Endodermal cell (in vitro differentiated cells): ENCODE results near the gene UBXN2A. TPM values are rescaled to one million over a fixed set of nuclear protein-coding genes. Genes with fewer than 3 reads are reported as not detected.

ENCODE experiments used
- DNase-seq: peaks from one replicate; pipeline ENCODE4 v3.0.0-alpha.2; 2017
- H3K27ac ChIP-seq: 2 replicates; pipeline ENCODE4 v1.5.1; 2013; ENCODE audit warnings: mild to moderate bottlenecking, low read depth, low read length, moderate library complexity
- H3K27me3 ChIP-seq: 2 replicates; pipeline ENCODE4 v1.6.1; 2013; ENCODE audit warnings: mild to moderate bottlenecking, low read length, moderate library complexity; ENCODE audit not compliant: insufficient read depth, control insufficient read depth, poor library complexity, severe bottlenecking
- H3K36me3 ChIP-seq: 2 replicates; pipeline ENCODE4 v1.7.0; 2013; ENCODE audit warnings: mild to moderate bottlenecking, low read length, moderate library complexity; ENCODE audit not compliant: control insufficient read depth, insufficient read depth
- H3K4me1 ChIP-seq: one replicate; pipeline ENCODE4 v1.7.0; 2013; ENCODE audit warnings: low read length; ENCODE audit not compliant: control insufficient read depth, insufficient read depth
- H3K4me3 ChIP-seq: 2 replicates; pipeline ENCODE4 v1.5.1; 2013; ENCODE audit warnings: mild to moderate bottlenecking, low read length, moderate library complexity
- H3K9ac ChIP-seq: 2 replicates; pipeline ENCODE4 v1.6.1; 2013; ENCODE audit warnings: mild to moderate bottlenecking, low read length, moderate library complexity; ENCODE audit not compliant: poor library complexity, severe bottlenecking; ENCODE audit errors: extremely low read depth
- H3K9me3 ChIP-seq: 2 replicates; pipeline ENCODE4 v1.6.1; 2013; ENCODE audit warnings: mild to moderate bottlenecking, low read length, moderate library complexity; ENCODE audit not compliant: control insufficient read depth
- H3K27ac Mint-ChIP-seq: 2 replicates; pipeline ENCODE4 v1.8.0; 2020; ENCODE audit warnings: mixed read lengths
- H3K27me3 Mint-ChIP-seq: 2 replicates; pipeline ENCODE4 v1.8.0; 2021; ENCODE audit warnings: mild to moderate bottlenecking, mixed read lengths; ENCODE audit not compliant: insufficient read depth
- H3K36me3 Mint-ChIP-seq: 2 replicates; pipeline ENCODE4 v1.8.0; 2020; ENCODE audit warnings: low read depth, mixed read lengths
- H3K4me1 Mint-ChIP-seq: 2 replicates; pipeline ENCODE4 v1.8.0; 2020; ENCODE audit warnings: mixed read lengths
- H3K4me3 Mint-ChIP-seq: 2 replicates; pipeline ENCODE4 v1.8.0; 2020; ENCODE audit warnings: mild to moderate bottlenecking, moderate library complexity, mixed read lengths
- H3K9me3 Mint-ChIP-seq: 2 replicates; pipeline ENCODE4 v1.8.0; 2020; ENCODE audit warnings: mild to moderate bottlenecking, mixed read lengths
- CTCF ChIP-seq: fragments of 200-600 bp; sonication (generic); conservative IDR thresholded peaks from 2 replicates; pipeline ENCODE4 v1.5.0; 2021; ENCODE audit warnings: antibody characterized with exemption, mild to moderate bottlenecking
- WGBS, 2 experiments: methylation state at CpG; one replicate each; pipeline versions ENCODE4 v1.1.5 to v1.1.7; 2013; ENCODE audit warnings: missing lambda C conversion rate in 2 of 2, mixed read lengths in 1 of 2; ENCODE audit not compliant: insufficient coverage in 1 of 2, insufficient read length in 1 of 2; 5-methylcytosine and 5-hydroxymethylcytosine counted together
- total RNA-seq, 2 donors: library from RNA; stranded (reverse); fragmentation: NEBNext Ultra II Directional in 1 of 2; extraction: Animal tissue kit (Norgen Biotek cat#: 25700) in 1 of 2; gene quantifications; 2 replicates in 1 of 2; 3 replicates in 1 of 2; pipeline ENCODE4 v1.2.1, GENCODE V29; 2021

The UBXN2A gene
- total RNA-seq, 2 donors from 2014 or later: 20.1 to 26.8 TPM

DNA sequence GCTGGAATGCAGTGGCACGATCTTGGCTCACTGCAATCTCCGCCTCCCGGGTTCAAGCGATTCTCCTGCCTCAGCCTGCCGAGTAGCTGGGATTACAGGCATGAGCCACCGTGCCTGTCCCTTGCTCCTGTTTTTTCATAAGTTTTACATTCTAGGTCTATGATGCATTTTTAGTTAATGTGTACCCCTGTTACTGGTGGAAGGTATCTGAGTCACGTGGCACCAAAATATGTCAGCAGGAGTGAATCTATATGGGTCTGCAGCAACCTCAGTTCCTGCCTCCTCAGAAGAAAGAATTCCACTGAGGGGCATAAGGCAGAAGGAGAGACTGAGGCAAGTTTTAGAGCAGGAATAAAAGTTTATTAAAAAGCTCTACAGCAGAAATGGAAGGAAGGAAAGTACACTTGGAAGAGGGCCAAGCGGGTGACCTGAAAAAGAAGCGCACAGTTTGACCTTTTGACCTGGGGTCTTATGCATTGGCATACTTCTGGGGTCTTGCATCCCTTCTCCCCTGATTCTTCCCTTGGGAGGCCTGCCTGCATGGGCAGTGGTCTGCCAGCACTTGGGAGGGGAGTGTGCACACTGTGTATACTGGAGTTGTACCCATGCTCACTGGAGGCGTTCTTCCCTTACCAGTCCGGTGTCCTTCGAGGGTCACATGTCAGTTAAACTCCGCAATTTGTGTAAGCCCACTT lies 68.6 kb downstream of the UBXN2A start:
- TF ChIP-seq CTCF: no peak
- H3K4me1 Mint-ChIP-seq: peaks cover 5% of the 10 kb centered on the region
- H3K4me1 ChIP-seq: no peaks in the 10 kb centered on the region
- 85 to 95% methylated on average over 6 to 13 of the region's 13 CpGs for WGBS, 2 experiments
- no peaks in the 10 kb centered on the region for H3K9me3 ChIP-seq
- H3K27ac ChIP-seq: no peak overlapping the region
- H3K4me3 Mint-ChIP-seq: peak overlapping the region; percentile 51
- no peaks in the 10 kb centered on the region for H3K36me3 ChIP-seq
- no peak overlapping the region for H3K4me3 ChIP-seq
- peaks cover 24% of the 10 kb centered on the region for H3K27me3 Mint-ChIP-seq
- H3K9me3 Mint-ChIP-seq: no peaks in the 10 kb centered on the region
- H3K27me3 ChIP-seq: peaks cover 25% of the 10 kb centered on the region
- no peak overlapping the region for H3K9ac ChIP-seq
- peaks cover 3% of the 10 kb centered on the region for H3K36me3 Mint-ChIP-seq
- H3K27ac Mint-ChIP-seq: peak overlapping the region; percentile 17
- DNase-seq: no peak

GRCh38 chr2:24009367-24009679 lies 69.1 kb downstream of the UBXN2A start:
- H3K4me1 ChIP-seq: no peaks in the 10 kb centered on the region
- peak overlapping the region; percentile 17 for H3K27ac Mint-ChIP-seq
- peaks cover 24% of the 10 kb centered on the region for H3K27me3 Mint-ChIP-seq
- peak overlapping the region; percentile 71 for H3K4me3 ChIP-seq
- H3K9me3 Mint-ChIP-seq: no peaks in the 10 kb centered on the region
- H3K27ac ChIP-seq: no peak overlapping the region
- no peaks in the 10 kb centered on the region for H3K36me3 ChIP-seq
- no peak for DNase-seq
- peaks cover 25% of the 10 kb centered on the region for H3K27me3 ChIP-seq
- H3K9ac ChIP-seq: no peak overlapping the region
- no peak for TF ChIP-seq CTCF
- 78 to 83% methylated on average over 8 to 9 of the region's 9 CpGs for WGBS, 2 experiments
- H3K36me3 Mint-ChIP-seq: peaks cover 3% of the 10 kb centered on the region
- H3K4me3 Mint-ChIP-seq: peak overlapping the region; percentile 51
- H3K4me1 Mint-ChIP-seq: peaks cover 5% of the 10 kb centered on the region
- H3K9me3 ChIP-seq: no peaks in the 10 kb centered on the region

GRCh38 chr2:24009680-24010476 lies 69.6 kb downstream of the UBXN2A start, which contains the start of gene MFSD2B:
TSS of gene MFSD2B (plus strand) at chr2:24010085. CDS start at chr2:24010097, 12 bp downstream.
- Mint-ChIP-seq H3K4me1 (peaks cover 5% of the 10 kb centered on the region), H3K9me3 (no peaks in the 10 kb centered on the region), H3K27me3 (peaks cover 24% of the 10 kb centered on the region), H3K36me3 (peaks cover 3% of the 10 kb centered on the region), H3K27ac (peak within 1 kb of the TSS; percentile 17), H3K4me3 (peak within 1 kb of the TSS; percentile 51)
- peak within 1 kb of the TSS; percentile 20 for H3K9ac ChIP-seq
- peak; percentile 35 for TF ChIP-seq CTCF
- H3K9me3 ChIP-seq: no peaks in the 10 kb centered on the region
- no peak within 1 kb of the TSS for H3K27ac ChIP-seq
- H3K4me3 ChIP-seq: peak within 1 kb of the TSS; percentile 71
- whole genome bisulfite sequencing, 2 experiments: 18 to 44% methylated on average over 13 to 75 of the region's 75 CpGs
- no peaks in the 10 kb centered on the region for H3K4me1 ChIP-seq
- peaks cover 25% of the 10 kb centered on the region for H3K27me3 ChIP-seq
- peak; percentile 62 for DNase-seq
- H3K36me3 ChIP-seq: no peaks in the 10 kb centered on the region
